Activated T-helper 2 cell treated with anti-CD3 and anti-CD28 coated beads, Interferon-gamma antibody, Interleukin-2, Interleukin-4, amounts not matched to agents 10 μg/mL and 5 μg/mL and 100 μg/mL, durations not matched to agents 14 hours and 24 hours and 36 hours (primary cell): ENCODE results near the gene MIEF1. TPM values are rescaled to one million over a fixed set of nuclear protein-coding genes. Genes with fewer than 3 reads are reported as not detected.
"Not testable (repeated sequence)": the region's sequence is repeated elsewhere in the genome, so short reads cannot be mapped to it uniquely, and the experiment has no call there.

ENCODE experiments used
- DNase-seq: peaks from one replicate; pipeline ENCODE4 v3.0.0; 2021; ENCODE audit warnings: low spot score
- H3K27ac Mint-ChIP-seq: one replicate; pipeline ENCODE4 v1.8.0; 2021; ENCODE audit warnings: mixed read lengths
- H3K27me3 Mint-ChIP-seq: one replicate; pipeline ENCODE4 v1.8.0; 2021; ENCODE audit warnings: low read depth, mixed read lengths
- H3K36me3 Mint-ChIP-seq: one replicate; pipeline ENCODE4 v1.8.0; 2021; ENCODE audit warnings: low read depth, mixed read lengths
- H3K4me1 Mint-ChIP-seq: one replicate; pipeline ENCODE4 v1.8.0; 2021; ENCODE audit warnings: low read depth, mixed read lengths
- H3K4me3 Mint-ChIP-seq: one replicate; pipeline ENCODE4 v1.8.0; 2021; ENCODE audit warnings: low read depth, mild to moderate bottlenecking, moderate library complexity, mixed read lengths
- H3K9me3 Mint-ChIP-seq: one replicate; pipeline ENCODE4 v1.8.0; 2021; ENCODE audit warnings: mixed read lengths
- intact Hi-C: fragments of 100-400 bp; cut with micrococcal nuclease; formaldehyde crosslinking; loops from one replicate; pipeline ENCODE4 v1.15.1; 2023
- total RNA-seq: library from RNA; stranded (reverse); gene quantifications from 2 replicates; pipeline ENCODE4 v1.2.3, GENCODE V29; 2022

The MIEF1 gene
- total RNA-seq, 1 donor from 2014 or later = 46.9 TPM

DNA sequence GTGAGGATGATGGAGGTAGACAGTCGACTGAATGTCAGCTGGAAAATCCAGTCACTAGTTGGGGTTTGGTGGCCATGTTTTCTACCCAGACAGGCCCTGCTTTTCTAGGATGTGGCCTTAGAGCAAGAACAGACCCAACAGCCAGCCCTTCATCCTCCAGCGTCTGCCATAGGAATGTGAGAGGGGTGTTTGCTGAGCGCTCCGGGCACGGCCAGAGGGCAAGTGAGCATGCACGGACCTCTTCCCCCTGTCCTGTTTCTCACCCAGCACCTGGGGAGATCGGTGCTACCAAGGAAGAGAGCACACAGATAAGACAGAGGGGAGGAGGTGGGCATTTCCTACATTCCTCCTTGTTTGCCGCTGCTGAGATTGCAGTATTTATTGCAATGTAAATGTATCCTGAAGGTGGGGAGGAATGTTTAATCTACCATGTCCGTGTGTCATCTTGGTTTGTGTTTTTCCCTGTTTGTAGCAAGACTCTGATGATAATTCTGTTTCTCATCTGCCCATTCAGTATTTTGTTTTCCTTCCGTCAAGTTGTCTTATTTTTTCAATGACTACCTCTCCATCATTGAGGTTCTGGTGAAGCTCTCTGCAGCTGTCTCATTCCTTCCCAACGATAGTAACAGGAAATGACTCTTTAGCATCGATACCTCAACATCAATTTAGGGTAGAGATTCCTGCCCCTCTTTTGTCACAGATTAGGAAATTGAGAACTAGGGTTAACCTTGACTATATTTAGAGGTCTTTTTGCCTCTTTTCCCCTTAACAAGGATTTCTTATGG, 13.4 kb downstream of the MIEF1 start:
- Mint-ChIP-seq H3K9me3 (no peaks in the 10 kb centered on the region), H3K4me1 (peaks cover 27% of the 10 kb centered on the region), H3K27me3 (no peaks in the 10 kb centered on the region), H3K27ac (peak overlapping the region; percentile 22), H3K36me3 (peaks cover 77% of the 10 kb centered on the region), H3K4me3 (no peak overlapping the region)
- DNase-seq = no peak
- intact Hi-C loops = no loop called here

DNA sequence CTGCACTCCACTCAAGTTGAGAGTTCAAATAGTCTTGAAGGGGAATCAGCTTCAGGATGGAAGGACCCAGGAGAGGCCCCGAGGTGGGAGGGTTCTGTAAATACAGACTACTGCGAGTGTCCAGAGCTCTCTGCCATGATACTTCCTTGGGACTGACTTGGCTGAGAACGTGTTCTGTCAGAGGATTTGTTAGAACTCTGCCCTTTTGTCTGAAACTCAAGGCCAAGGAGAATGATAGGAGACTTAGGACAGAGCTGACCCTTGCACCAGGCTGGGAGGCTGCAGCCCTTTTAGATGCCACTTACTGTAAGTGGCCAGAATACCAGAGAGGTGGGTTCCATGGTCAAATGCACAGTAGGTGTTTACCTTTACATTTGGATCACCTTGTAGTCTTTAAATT, 15.4 kb downstream of the MIEF1 start:
- Mint-ChIP-seq H3K9me3 (no peaks in the 10 kb centered on the region), H3K27ac (no peak overlapping the region), H3K27me3 (no peaks in the 10 kb centered on the region), H3K36me3 (peaks cover 78% of the 10 kb centered on the region), H3K4me1 (peaks cover 36% of the 10 kb centered on the region), H3K4me3 (no peak overlapping the region)
- no peak for DNase-seq
- intact Hi-C loops = no loop called here

DNA sequence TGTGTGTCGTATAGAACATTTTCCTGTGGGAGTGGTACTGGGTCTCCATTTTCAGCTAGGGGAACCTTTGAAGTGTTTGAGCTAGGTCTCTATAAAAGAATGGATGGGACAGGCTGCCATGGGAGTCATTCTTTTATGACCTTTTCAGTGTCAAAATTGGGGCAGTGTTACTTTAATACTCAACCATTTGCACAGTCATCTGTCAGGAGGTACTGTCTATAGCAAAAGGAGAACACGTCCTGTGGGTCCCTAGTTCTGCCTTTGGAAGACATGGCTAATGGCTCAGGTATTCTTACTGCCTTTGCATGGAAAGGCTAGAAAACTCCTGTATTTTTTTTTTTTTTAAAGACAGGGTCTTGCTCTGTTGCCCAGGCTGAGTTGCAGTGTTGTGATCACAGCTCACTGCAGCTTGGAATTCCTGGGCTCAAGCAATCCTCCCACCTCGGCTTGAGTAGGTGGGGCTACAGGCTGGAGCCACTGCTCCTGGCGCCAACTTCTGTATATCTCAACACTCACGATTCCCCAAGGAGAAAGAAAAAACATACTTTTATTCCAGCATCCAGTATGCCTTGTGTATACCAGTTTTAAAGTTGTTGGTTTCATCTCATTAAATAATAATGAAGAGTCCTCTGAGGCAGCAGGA, 16.2 kb downstream of the MIEF1 start:
- intact Hi-C loops = no loop called here
- H3K4me1 Mint-ChIP-seq = peaks cover 43% of the 10 kb centered on the region
- no peaks in the 10 kb centered on the region for H3K27me3 Mint-ChIP-seq
- H3K27ac Mint-ChIP-seq = peak overlapping the region; percentile 98
- no peaks in the 10 kb centered on the region for H3K9me3 Mint-ChIP-seq
- no peak for DNase-seq
- peaks cover 79% of the 10 kb centered on the region for H3K36me3 Mint-ChIP-seq
- H3K4me3 Mint-ChIP-seq = peak overlapping the region; percentile 96

DNA sequence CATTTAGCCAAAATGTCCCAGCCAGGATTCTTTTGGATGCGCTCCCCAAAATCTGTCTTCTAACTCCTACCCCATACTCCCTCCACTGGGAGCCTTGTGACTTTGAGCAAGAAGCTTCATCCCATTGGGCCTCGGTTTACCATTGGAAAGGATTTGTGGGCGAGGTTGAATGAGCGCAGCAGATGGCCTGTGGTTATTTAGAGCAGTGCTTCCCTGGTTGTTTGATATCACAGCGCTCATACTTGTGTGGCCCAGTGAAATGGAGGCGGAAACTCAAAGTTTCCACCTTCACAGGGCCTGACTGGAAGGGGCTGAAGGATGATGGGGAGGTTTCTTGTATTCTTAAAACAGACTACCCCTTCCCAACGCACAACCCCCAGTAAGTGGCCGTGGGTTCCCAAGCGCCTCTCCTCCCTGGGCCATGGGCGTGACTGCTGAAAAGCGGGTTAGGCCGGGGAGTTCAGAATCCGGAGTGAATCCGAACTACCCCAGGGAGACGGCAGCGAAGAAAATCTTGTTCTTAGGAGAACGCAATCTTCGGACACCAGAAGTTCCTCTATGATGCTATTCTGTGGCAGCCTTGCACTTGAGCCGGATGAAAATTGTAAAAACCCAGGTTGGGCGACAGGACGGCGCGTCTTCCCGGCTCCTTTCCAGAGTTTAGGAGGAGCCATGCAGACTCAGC, 17.0 kb downstream of the MIEF1 start:
- intact Hi-C loops = no loop called here
- H3K36me3 Mint-ChIP-seq = peaks cover 77% of the 10 kb centered on the region

DNA sequence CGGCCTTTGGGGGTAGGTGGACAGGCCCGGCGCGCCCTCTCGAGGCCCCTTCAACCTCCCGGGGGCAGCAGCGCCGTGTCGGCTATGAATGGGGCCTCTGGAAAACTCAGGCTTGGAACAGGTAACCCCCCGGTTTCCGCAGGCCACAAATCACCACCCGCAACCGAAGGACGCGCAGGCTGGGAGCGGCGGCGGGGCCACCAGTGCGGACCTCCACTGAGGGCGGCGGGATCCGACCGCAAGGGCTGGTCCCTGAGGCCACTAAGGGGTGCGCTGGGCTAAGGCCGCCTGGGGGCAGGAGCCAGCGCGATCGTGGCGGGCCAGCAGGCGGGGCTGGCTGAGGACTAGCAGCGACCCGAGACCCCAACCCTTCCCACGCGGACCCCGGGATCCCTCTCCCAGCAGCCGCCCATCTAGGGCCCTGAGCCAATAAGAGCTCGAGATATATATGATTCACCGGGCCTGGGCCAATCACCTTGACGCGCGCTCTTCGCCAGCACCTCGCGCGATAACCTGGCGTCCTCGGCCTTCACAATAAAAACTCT, 17.7 kb downstream of the MIEF1 start:
- Mint-ChIP-seq H3K27me3 (no peaks in the 10 kb centered on the region), H3K4me3 (peak overlapping the region; percentile 96), H3K36me3 (peaks cover 77% of the 10 kb centered on the region), H3K9me3 (no peaks in the 10 kb centered on the region), H3K4me1 (peaks cover 45% of the 10 kb centered on the region), H3K27ac (peak overlapping the region; percentile 98)
- intact Hi-C loops = loop anchor here (1.0 kb wide), 4 partner anchors 13 to 200 kb away; partner anchors contain the start of genes MIEF1, RPL3, RPS19BP1 and TAB1
- peak; percentile 97 for DNase-seq

More for the DNA sequence above, 17.0 kb downstream of the MIEF1 start:
- H3K4me1 Mint-ChIP-seq = peaks cover 46% of the 10 kb centered on the region
- H3K9me3 Mint-ChIP-seq = no peaks in the 10 kb centered on the region
- peak overlapping the region; percentile 96 for H3K4me3 Mint-ChIP-seq
- H3K27me3 Mint-ChIP-seq = no peaks in the 10 kb centered on the region
- no peak for DNase-seq
- H3K27ac Mint-ChIP-seq = peak overlapping the region; percentile 98

DNA sequence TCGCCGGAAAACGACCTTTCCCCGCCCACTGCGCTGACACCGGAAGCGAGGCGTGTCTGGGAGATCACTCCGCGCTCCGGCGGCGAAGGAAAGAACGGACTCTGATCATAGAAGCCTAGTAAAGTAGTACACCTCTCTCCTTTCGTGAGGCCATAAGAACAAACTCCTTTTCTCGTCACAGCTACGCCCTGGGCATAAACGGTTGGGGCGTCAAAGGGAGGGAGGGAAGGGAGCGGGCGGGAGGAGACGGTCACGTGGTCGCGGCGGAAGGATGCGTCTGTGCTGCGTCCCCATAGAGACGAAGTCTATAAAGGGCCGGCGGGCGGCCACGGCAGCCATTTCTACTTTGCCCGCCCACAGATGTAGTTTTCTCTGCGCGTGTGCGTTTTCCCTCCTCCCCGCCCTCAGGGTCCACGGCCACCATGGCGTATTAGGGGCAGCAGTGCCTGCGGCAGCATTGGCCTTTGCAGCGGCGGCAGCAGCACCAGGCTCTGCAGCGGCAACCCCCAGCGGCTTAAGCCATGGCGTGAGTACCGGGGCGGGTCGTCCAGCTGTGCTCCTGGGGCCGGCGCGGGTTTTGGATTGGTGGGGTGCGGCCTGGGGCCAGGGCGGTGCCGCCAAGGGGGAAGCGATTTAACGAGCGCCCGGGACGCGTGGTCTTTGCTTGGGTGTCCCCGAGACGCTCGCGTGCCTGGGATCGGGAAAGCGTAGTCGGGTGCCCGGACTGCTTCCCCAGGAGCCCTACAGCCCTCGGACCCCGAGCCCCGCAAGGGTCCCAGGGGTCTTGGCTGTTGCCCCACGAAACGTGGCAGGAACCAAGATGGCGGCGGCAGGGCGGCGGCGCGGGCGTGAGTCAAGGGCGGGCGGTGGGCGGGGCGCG, 18.4 kb downstream of the MIEF1 start, which contains the start of gene ATF4:
ATF4 (plus strand) TSS at position 337 of the 880 bp plus-strand sequence. CDS start 884 bp downstream, outside the sequence.
- H3K27ac Mint-ChIP-seq = peak within 1 kb of the TSS; percentile 98
- H3K36me3 Mint-ChIP-seq = peaks cover 77% of the 10 kb centered on the region
- intact Hi-C loops = loop anchor here (1.0 kb wide), 4 partner anchors 12 to 201 kb away; partner anchors contain the start of genes MIEF1, RPL3, RPS19BP1 and TAB1
- H3K4me1 Mint-ChIP-seq = peaks cover 50% of the 10 kb centered on the region
- H3K4me3 Mint-ChIP-seq = peak within 1 kb of the TSS; percentile 96
- H3K27me3 Mint-ChIP-seq = no peaks in the 10 kb centered on the region
- DNase-seq = no peak
- H3K9me3 Mint-ChIP-seq = no peaks in the 10 kb centered on the region

DNA sequence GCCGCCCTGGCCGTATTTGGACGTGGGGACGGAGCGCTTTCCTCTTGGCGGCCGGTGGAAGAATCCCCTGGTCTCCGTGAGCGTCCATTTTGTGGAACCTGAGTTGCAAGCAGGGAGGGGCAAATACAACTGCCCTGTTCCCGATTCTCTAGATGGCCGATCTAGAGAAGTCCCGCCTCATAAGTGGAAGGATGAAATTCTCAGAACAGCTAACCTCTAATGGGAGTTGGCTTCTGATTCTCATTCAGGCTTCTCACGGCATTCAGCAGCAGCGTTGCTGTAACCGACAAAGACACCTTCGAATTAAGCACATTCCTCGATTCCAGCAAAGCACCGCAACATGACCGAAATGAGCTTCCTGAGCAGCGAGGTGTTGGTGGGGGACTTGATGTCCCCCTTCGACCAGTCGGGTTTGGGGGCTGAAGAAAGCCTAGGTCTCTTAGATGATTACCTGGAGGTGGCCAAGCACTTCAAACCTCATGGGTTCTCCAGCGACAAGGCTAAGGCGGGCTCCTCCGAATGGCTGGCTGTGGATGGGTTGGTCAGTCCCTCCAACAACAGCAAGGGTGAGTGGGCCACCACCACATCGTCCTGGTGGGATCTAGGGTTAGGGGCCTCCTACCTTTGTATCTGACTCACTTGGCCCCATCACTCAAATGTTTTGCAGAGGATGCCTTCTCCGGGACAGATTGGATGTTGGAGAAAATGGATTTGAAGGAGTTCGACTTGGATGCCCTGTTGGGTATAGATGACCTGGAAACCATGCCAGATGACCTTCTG, 19.2 kb downstream of the MIEF1 start:
- Mint-ChIP-seq H3K27ac (peak overlapping the region; percentile 98), H3K4me1 (peaks cover 49% of the 10 kb centered on the region), H3K36me3 (peaks cover 76% of the 10 kb centered on the region), H3K4me3 (peak overlapping the region; percentile 96)
- DNase-seq, H3K27me3 Mint-ChIP-seq, intact Hi-C loops, H3K9me3 Mint-ChIP-seq: not testable (repeated sequence)

DNA sequence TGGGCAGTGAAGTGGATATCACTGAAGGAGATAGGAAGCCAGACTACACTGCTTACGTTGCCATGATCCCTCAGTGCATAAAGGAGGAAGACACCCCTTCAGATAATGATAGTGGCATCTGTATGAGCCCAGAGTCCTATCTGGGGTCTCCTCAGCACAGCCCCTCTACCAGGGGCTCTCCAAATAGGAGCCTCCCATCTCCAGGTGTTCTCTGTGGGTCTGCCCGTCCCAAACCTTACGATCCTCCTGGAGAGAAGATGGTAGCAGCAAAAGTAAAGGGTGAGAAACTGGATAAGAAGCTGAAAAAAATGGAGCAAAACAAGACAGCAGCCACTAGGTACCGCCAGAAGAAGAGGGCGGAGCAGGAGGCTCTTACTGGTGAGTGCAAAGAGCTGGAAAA, 20.0 kb downstream of the MIEF1 start:
- peaks cover 51% of the 10 kb centered on the region for H3K4me1 Mint-ChIP-seq
- H3K27me3 Mint-ChIP-seq, intact Hi-C loops, H3K9me3 Mint-ChIP-seq, DNase-seq: not testable (repeated sequence)
- H3K4me3 Mint-ChIP-seq = peak overlapping the region; percentile 96
- peak overlapping the region; percentile 98 for H3K27ac Mint-ChIP-seq
- H3K36me3 Mint-ChIP-seq = peaks cover 73% of the 10 kb centered on the region

DNA sequence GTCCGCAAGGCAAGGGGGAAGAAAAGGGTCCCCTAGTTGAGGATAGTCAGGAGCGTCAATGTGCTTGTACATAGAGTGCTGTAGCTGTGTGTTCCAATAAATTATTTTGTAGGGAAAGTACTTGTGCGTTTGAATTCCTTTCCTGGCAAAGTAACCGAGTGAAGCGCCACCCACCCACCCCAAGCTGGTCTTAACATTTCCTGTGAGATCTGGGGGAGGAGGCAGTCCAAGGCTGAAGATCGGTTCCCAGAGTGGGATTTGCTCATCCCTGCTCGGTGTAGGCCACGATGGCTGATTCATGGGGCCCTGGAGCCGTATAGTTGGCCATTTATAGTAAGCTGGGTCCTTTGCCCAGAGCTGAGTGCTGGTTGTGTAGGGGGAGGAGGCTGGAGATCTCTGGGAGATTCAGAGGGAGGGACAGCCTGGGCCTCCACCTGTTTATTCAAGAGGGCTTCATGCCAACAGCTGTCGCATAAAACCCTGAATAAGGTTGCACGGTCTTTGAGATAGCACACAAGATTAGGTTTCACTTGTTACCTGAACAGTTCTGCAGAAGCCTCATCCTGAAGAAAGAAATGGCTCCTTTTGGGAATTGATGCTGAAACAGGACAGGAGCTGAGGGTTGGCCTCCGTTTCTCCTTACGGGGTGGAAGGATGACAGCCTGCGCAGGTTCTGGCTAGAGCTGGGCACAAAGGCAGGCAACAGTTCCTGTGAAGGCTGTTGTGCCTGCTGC, 20.6 kb downstream of the MIEF1 start:
- Mint-ChIP-seq H3K36me3 (peaks cover 72% of the 10 kb centered on the region), H3K9me3 (no peaks in the 10 kb centered on the region), H3K4me1 (peaks cover 56% of the 10 kb centered on the region), H3K27ac (peak overlapping the region; percentile 98), H3K27me3 (no peaks in the 10 kb centered on the region), H3K4me3 (peak overlapping the region; percentile 96)
- intact Hi-C loops = no loop called here
- DNase-seq = no peak

DNA sequence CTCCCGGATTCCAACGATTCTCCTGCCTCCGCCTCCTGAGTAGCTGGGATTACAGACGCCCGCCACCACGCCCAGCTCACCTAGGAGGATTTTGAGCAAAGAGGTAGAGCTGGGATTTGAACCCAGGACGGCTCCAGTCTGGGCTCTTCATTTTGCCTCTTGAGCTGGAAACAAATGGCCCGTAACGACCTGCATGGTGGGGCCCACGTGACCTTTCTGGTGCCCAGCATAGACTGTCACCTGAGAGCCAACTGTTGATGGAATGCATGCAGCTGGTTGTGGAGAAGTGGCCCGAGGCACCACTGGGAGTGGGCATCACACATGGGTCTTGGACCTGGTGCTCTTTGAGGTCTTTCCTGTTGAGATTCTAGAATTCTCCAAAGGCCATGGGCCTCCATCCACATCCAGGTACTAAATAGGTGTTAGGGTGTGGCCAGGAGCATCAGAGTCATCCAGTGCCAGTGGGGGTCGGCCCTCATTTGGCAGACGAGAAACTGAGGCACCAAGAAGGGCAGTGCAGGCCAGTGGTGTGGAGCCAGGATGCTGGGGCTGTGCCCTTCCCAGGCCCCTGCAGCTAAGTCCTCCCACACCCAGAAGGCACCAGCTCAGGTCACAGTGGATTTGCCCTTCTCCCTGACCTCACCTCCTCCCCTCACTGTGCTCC, 22.1 kb downstream of the MIEF1 start:
- peaks cover 53% of the 10 kb centered on the region for H3K4me1 Mint-ChIP-seq
- intact Hi-C loops = no loop called here
- H3K9me3 Mint-ChIP-seq = no peaks in the 10 kb centered on the region
- no peaks in the 10 kb centered on the region for H3K27me3 Mint-ChIP-seq
- H3K36me3 Mint-ChIP-seq = peaks cover 79% of the 10 kb centered on the region
- no peak for DNase-seq
- H3K27ac Mint-ChIP-seq = peak overlapping the region; percentile 57
- peak overlapping the region; percentile 43 for H3K4me3 Mint-ChIP-seq
